ENCODE data around the gene ADGRF1.

DNA sequence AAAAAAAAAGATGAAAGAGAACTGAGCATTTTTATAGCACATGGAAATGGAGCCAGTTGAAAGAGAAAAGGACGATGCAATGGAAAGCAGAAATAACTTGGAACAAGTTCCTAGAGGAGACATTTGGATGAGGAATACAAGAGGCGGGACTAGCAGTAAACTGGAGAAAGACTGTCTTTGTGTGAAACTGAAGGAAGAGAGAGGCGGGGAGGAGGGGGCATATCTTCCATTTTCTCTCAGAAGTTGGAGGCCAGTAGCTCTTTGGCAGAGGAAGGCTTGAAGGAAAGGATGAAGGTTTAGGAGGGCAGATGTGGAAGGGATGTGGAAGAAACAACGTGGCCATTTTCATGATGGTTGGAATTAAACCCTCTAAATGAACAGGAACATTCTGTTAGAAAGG is 33.0 kb upstream of the ADGRF1 start:
- TF ChIP-seq GATA2 (IDR thresholded peaks at IDR 0.05; ENCODE audit: low read depth, low read length) (no peak), GATA3 (IDR thresholded peaks at IDR 0.05; ENCODE audit: low read depth, low read length) (no peak)
